ENCODE data around the gene KCTD1.

- no peak for TF ChIP-seq CTCF (IDR thresholded peaks at IDR 0.05)
- no peak for TF ChIP-seq POLR2A (IDR thresholded peaks at IDR 0.05)
Measured at GRCh38 chr18:26459340-26459739, 89.0 kb downstream of the KCTD1 start.
